K562 (cell line): ENCODE data around the gene DBNDD2. TPM values are rescaled to one million over a fixed set of nuclear protein-coding genes. Genes with fewer than 3 reads are reported as not detected.
A peak's percentile ranks its signal among the peaks of the same experiment; 100 is the strongest.

Source experiments
- ATAC-seq: fragments of 200-7000 bp; cut with Tn5 transposase; 3 replicates; pipeline ENCODE4 v1.9.1; 2020; ENCODE audit warnings: moderate library complexity
- BruUV-seq: library from RNA; stranded (reverse); fragments of 400-500 nt; replicated peaks from 2 replicates; lab custom pipeline; 2021; lab: Mats Ljungman, UMichigan
- CTCF ChIA-PET: fragments of 300-600 bp; formaldehyde crosslinking; extraction: SDS; loops from one replicate; lab custom pipeline; 2021; ENCODE audit warnings: low intra/inter-chr PET ratio; lab: Yijun Ruan, JAX
- POLR2A ChIA-PET: fragments of 300-600, 350-650 bp; sonication (Branson Sonifier 250); formaldehyde crosslinking; extraction: SDS; loops from one replicate; lab custom pipeline; 2021; ENCODE audit warnings: antibody characterized with exemption, inconsistent platforms; lab: Yijun Ruan, JAX
- DNase-seq, 4 experiments: peaks; one replicate each; pipeline versions ENCODE4 v3.0.0 to v3.0.0-alpha.2; 2011 to 2018; ENCODE audit warnings: low spot score in 3 of 4, mixed read lengths in 3 of 4; ENCODE audit errors: extremely low read depth in 1 of 4
- FAIRE-seq: peaks from 2 replicates; lab custom pipeline; 2011; peaks lifted over from hg19 to GRCh38; lab: Jason Lieb, UNC
- H2AFZ ChIP-seq: 2 replicates; pipeline ENCODE4 v1.6.0; 2011; ENCODE audit warnings: low read depth, low read length, control low read depth, inconsistent platforms
- H3K27ac ChIP-seq: fragments of 200-600 bp; 3 replicates; pipeline ENCODE4 v1.8.0; 2011; ENCODE audit warnings: low read depth, mild to moderate bottlenecking, control low read depth, inconsistent platforms, low read length, moderate library complexity, mixed read lengths; ENCODE audit errors: extremely low read depth
- H3K27me3 ChIP-seq, 2 experiments: fragments of 300-600 bp in 1 of 2; 2 replicates in 1 of 2; 3 replicates in 1 of 2; pipeline versions ENCODE4 v1.6.0 to v1.8.0; 2011; ENCODE audit warnings: inconsistent platforms in 2 of 2, low read length in 2 of 2, mild to moderate bottlenecking in 1 of 2, mixed read lengths in 1 of 2, moderate library complexity in 1 of 2; ENCODE audit not compliant: control insufficient read depth in 2 of 2, insufficient read depth in 2 of 2
- H3K36me3 ChIP-seq: fragments of 300-600 bp; 3 replicates; pipeline ENCODE4 v1.8.0; 2011; ENCODE audit warnings: mild to moderate bottlenecking, low read length, inconsistent platforms; ENCODE audit not compliant: control insufficient read depth, insufficient read depth
- H3K4me1 ChIP-seq, 2 experiments: fragments of 200-600 bp in 1 of 2; replicated peaks in 1 of 2; 2 replicates in 1 of 2; 3 replicates in 1 of 2; pipeline versions ENCODE4 v1.5.1 to v1.8.0; 2011; ENCODE audit warnings: inconsistent platforms in 2 of 2, low read length in 2 of 2, mild to moderate bottlenecking in 1 of 2, mixed read lengths in 1 of 2, moderate library complexity in 1 of 2; ENCODE audit not compliant: control insufficient read depth in 2 of 2, insufficient read depth in 2 of 2
- H3K4me2 ChIP-seq: 2 replicates; pipeline ENCODE4 v1.6.1; 2011; ENCODE audit warnings: low read length, control low read depth, inconsistent platforms, mixed read lengths; ENCODE audit not compliant: insufficient read depth
- H3K4me3 ChIP-seq: fragments of 200-600 bp; sonication (generic), shearing (Covaris generic); 2 replicates; pipeline ENCODE4 v1.5.1; 2016; ENCODE audit warnings: control low read depth, inconsistent platforms
- H3K79me2 ChIP-seq: fragments of 200-600 bp; 3 replicates; pipeline ENCODE4 v1.8.0; 2011; ENCODE audit warnings: low read length, inconsistent platforms; ENCODE audit not compliant: control insufficient read depth, insufficient read depth
- H3K9ac ChIP-seq, 2 experiments: 2 replicates each; pipeline versions ENCODE4 v1.6.0 to v1.6.1; 2011; ENCODE audit warnings: low read depth in 2 of 2, low read length in 2 of 2, control low read depth in 1 of 2, inconsistent platforms in 1 of 2, mild to moderate bottlenecking in 1 of 2, mixed read lengths in 1 of 2; ENCODE audit not compliant: insufficient read depth in 1 of 2
- H3K9me1 ChIP-seq: one replicate; pipeline ENCODE4 v1.6.0; 2011; ENCODE audit warnings: inconsistent platforms, mild to moderate bottlenecking, low read length, moderate library complexity; ENCODE audit not compliant: control insufficient read depth, insufficient read depth
- H3K9me3 ChIP-seq: replicated peaks from 2 replicates; pipeline ENCODE4 v1.5.1; 2011; ENCODE audit warnings: low read depth, low read length, inconsistent platforms; ENCODE audit not compliant: control insufficient read depth, insufficient read depth
- H4K20me1 ChIP-seq: replicated peaks from 2 replicates; pipeline ENCODE4 v1.6.1; 2011; ENCODE audit warnings: low read length, inconsistent platforms, mixed read lengths; ENCODE audit not compliant: control insufficient read depth, insufficient read depth
- BACH1 ChIP-seq: fragments of 200-800 bp; sonication (Bioruptor generic); IDR thresholded peaks from 2 replicates; pipeline ENCODE4 v1.6.1; 2016; ENCODE audit warnings: missing genetic modification characterization, missing compliant biosample characterization
- CHD4 ChIP-seq: fragments of 200-600 bp; sonication (generic); IDR thresholded peaks from 3 replicates; pipeline ENCODE4 v1.6.1; 2012; ENCODE audit warnings: low read depth, mild to moderate bottlenecking, mixed read lengths, low read length, inconsistent platforms; ENCODE audit not compliant: insufficient read depth, insufficient replicate concordance, poor library complexity, severe bottlenecking
- CXXC5 ChIP-seq: fragments of 250-450 bp; sonication (Bioruptor Pico); IDR thresholded peaks from 2 replicates; pipeline ENCODE4 v1.8.0; 2022; ENCODE audit warnings: inconsistent platforms, mild to moderate bottlenecking, moderate library complexity
- EP300 ChIP-seq: IDR thresholded peaks from 2 replicates; pipeline ENCODE4 v1.6.1; 2012; ENCODE audit warnings: low read length, improper control_type of control experiment
- FOXA1 ChIP-seq: fragments of 450-650 bp; IDR thresholded peaks from 2 replicates; pipeline ENCODE4 v1.6.1; 2016; ENCODE audit warnings: mild to moderate bottlenecking, borderline replicate concordance
- GABPB1 ChIP-seq: sonication (generic); formaldehyde crosslinking; IDR thresholded peaks from 2 replicates; pipeline ENCODE4 v1.8.0; 2022; ENCODE audit warnings: mild to moderate bottlenecking, missing genetic modification reagents
- HDAC1 ChIP-seq, 2 experiments: fragments of 450-650 bp; IDR thresholded peaks; 2 replicates each; pipeline ENCODE4 v1.6.1; 2016 to 2017; ENCODE audit warnings: inconsistent platforms in 1 of 2, mild to moderate bottlenecking in 1 of 2, moderate library complexity in 1 of 2
- MCM3 ChIP-seq: fragments of 450-650 bp; IDR thresholded peaks from 2 replicates; pipeline ENCODE4 v1.6.1; 2016
- MTA2 ChIP-seq: fragments of 450-650 bp; IDR thresholded peaks from 2 replicates; pipeline ENCODE4 v1.6.1; 2016; ENCODE audit warnings: low read depth
- NR2C1 ChIP-seq, 2 experiments: fragments of 450-650 bp; IDR thresholded peaks; 2 replicates each; pipeline ENCODE4 v1.6.1; 2017; ENCODE audit warnings: mild to moderate bottlenecking in 2 of 2, antibody characterized with exemption in 1 of 2, inconsistent platforms in 1 of 2, missing compliant biosample characterization in 1 of 2, missing genetic modification characterization in 1 of 2
- NR3C1 ChIP-seq: sonication (generic); formaldehyde crosslinking; IDR thresholded peaks from 2 replicates; pipeline ENCODE4 v1.8.1; 2022; ENCODE audit warnings: missing genetic modification reagents
- SOX6 ChIP-seq: fragments of 450-650 bp; IDR thresholded peaks from 2 replicates; pipeline ENCODE4 v1.6.1; 2014; ENCODE audit warnings: mild to moderate bottlenecking
- TRIM24 ChIP-seq, 2 experiments: fragments of 450-650 bp; IDR thresholded peaks; 2 replicates each; pipeline ENCODE4 v1.6.1; 2016
- ZFP1 ChIP-seq: fragments of 450-650 bp; formaldehyde crosslinking; IDR thresholded peaks from 2 replicates; pipeline ENCODE4 v1.4.0; 2020; ENCODE audit warnings: mild to moderate bottlenecking, mixed read lengths
- ZNF12 ChIP-seq: sonication (generic); formaldehyde crosslinking; IDR thresholded peaks from 2 replicates; pipeline ENCODE4 v1.4.0; 2020; ENCODE audit warnings: mild to moderate bottlenecking, missing genetic modification reagents
- ZNF282 ChIP-seq: sonication (generic); formaldehyde crosslinking; IDR thresholded peaks from 2 replicates; pipeline ENCODE4 v1.8.1; 2023; ENCODE audit warnings: missing genetic modification reagents
- ZNF785 ChIP-seq: fragments of 250-450 bp; sonication (Bioruptor Pico); IDR thresholded peaks from 2 replicates; pipeline ENCODE4 v1.4.0; 2020; ENCODE audit warnings: mild to moderate bottlenecking
- WGBS: fragments of 100-300 bp; shearing (Covaris generic); methylation state at CpG from one replicate; pipeline ENCODE4 v1.1.6; 2016; ENCODE audit warnings: low coverage, mixed read lengths; ENCODE audit not compliant: insufficient coverage; ENCODE audit errors: missing lambda C conversion rate; 5-methylcytosine and 5-hydroxymethylcytosine counted together
- in situ Hi-C: fragments of 300-500 bp; cut with MboI; formaldehyde crosslinking; loops from 4 replicates; pipeline ENCODE4 v1.15.0; 2018; ENCODE audit warnings: inconsistent platforms, mixed read lengths
- intact Hi-C: fragments of 100-400 bp; cut with micrococcal nuclease; formaldehyde crosslinking; loops from 2 replicates; pipeline ENCODE4 v1.14.2; 2022
- polyA plus RNA-seq, 8 experiments: library from polyadenylated mRNA; depleted of rRNA in 4 of 8; stranded (reverse) in 5 of 8; unstranded in 3 of 8; fragments of >200 nt; fragmentation: Nextera tagmentation in 2 of 8; fragmentation: Illumina TruSeq in 1 of 8; extraction: Ambion mirVana in 2 of 8; extraction: Trizol in 1 of 8; gene quantifications; 2 replicates each; pipeline versions ENCODE4 v1.2.1 to v1.2.3, GENCODE V29; 2011 to 2014; ENCODE audit warnings: inconsistent platforms in 1 of 8, missing spikeins in 1 of 8
- total RNA-seq, 7 experiments: library from RNA; depleted of rRNA in 6 of 7; stranded (reverse); fragments of >200 nt in 6 of 7; fragmentation: Illumina TruSeq in 2 of 7; extraction: Trizol in 2 of 7; gene quantifications; 2 replicates each; pipeline versions ENCODE4 v1.2.1 to v1.2.3, GENCODE V29; 2011 to 2021; ENCODE audit warnings: low replicate concordance in 1 of 7
- TF ChIP-seq, protein P1 (sequence below): fragments of 450-650 bp; IDR thresholded peaks from 2 replicates; pipeline ENCODE4 v1.6.1; 2018; ENCODE audit warnings: mild to moderate bottlenecking, low read depth; ENCODE audit not compliant: partially characterized antibody
- TF ChIP-seq, protein P2 (sequence below), 2 experiments: fragments of 450-650 bp in 1 of 2; IDR thresholded peaks; 2 replicates each; pipeline ENCODE4 v1.6.1; 2011 to 2017; ENCODE audit warnings: low read depth in 2 of 2, antibody characterized with exemption in 1 of 2, borderline replicate concordance in 1 of 2, low read length in 1 of 2, mild to moderate bottlenecking in 1 of 2, mixed read lengths in 1 of 2; ENCODE audit not compliant: control insufficient read depth in 1 of 2

DBNDD2 gene
- total and polyA plus RNA-seq, 9 of the 15 experiments (the other 6 are each of a cell fraction or from before 2014, with no cell fraction given): 12.8 to 64.0 (median 35.8) TPM

DNA sequence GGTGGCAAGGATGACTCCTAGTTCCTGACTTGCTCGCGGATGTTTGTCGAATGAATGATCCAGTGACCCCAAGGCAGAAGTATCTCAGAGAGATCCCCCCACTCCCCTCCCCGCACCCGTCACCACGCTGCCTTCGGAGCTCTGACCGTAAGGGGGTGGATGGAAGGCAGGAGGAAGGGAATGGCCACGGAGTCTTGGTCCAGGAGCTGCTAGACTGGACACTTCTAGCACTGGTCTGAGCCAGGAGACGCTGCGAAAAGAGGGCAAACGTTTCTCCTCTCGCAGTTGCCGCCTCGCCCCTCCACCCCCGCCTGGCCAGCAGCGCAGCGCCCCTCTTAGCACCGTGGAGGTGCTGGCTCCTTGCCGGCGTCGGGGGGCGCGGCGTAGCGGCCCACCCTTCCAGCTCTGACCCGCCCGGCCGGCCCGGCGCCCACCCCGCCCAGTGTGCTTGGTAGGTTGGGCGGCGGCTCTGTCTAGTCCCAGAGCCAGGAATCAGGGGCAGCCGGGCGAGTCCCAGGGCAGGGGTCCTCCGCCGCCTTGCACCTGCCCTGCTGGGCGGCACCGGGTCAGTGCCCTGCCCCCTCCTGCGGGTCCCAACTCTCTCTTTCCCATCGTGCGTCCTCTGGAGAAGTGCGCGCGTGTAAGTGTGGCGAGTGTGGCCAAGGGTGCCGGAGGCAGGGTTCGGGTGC lies 2.4 kb upstream of the DBNDD2 start:
- peaks cover 15% of the 10 kb centered on the region for H3K36me3 ChIP-seq
- no peak for FAIRE-seq
- WGBS: 23% methylated on average over 31 of the region's 49 CpGs
- ChIA-PET CTCF (no interaction called here), POLR2A (interaction anchor here (0.6 to 0.9 kb wide), 2 partner anchors 13 to 14 kb away, joined by 3 read pairs; no protein-coding TSS in a partner anchor)
- peaks cover 17% of the 10 kb centered on the region; the same call in 2 of the 3 replicates for H3K79me2 ChIP-seq
- peak; percentile 18 to 51 (median 40) for DNase-seq
- peak; percentile 53 for ATAC-seq
- peak overlapping the region; percentile 61; the same call in 1 of the 3 replicates for H3K27ac ChIP-seq
- peak overlapping the region; percentile 70 for H3K4me3 ChIP-seq
- H3K9me1 ChIP-seq: no peaks in the 10 kb centered on the region
- peaks cover 17 to 25% of the 10 kb centered on the region in 2 experiments; a peak in 4 of 5 replicates for H3K4me1 ChIP-seq
- peaks cover 4% of the 10 kb centered on the region; the same call in 1 of the 2 replicates for H3K9me3 ChIP-seq
- no peaks in the 10 kb centered on the region; a peak in 1 of 5 replicates for H3K27me3 ChIP-seq
- H3K4me2 ChIP-seq: peak overlapping the region; percentile 90
- peak overlapping the region; percentile 72 to 89; a peak in 3 of 4 replicates for H3K9ac ChIP-seq
- in situ Hi-C loops (no loop called here), intact Hi-C loops (no loop called here)
- peak overlapping the region; percentile 96 for H2AFZ ChIP-seq
- H4K20me1 ChIP-seq: no peaks in the 10 kb centered on the region
- no TSS peak for BruUV-seq
- TF ChIP-seq, protein P1, sequence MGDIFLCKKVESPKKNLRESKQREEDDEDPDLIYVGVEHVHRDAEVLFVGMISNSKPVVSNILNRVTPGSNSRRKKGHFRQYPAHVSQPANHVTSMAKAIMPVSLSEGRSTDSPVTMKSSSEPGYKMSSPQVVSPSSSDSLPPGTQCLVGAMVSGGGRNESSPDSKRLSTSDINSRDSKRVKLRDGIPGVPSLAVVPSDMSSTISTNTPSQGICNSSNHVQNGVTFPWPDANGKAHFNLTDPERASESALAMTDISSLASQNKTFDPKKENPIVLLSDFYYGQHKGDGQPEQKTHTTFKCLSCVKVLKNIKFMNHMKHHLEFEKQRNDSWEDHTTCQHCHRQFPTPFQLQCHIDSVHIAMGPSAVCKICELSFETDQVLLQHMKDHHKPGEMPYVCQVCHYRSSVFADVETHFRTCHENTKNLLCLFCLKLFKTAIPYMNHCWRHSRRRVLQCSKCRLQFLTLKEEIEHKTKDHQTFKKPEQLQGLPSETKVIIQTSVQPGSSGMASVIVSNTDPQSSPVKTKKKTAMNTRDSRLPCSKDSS: no peak
- no peak for TF ChIP-seq EP300
- no peak for TF ChIP-seq TRIM24 (IDR thresholded peaks at IDR 0.05)
- TF ChIP-seq CXXC5 (CRISPR knock-in tag): no peak
- no peak for TF ChIP-seq ZNF785 (CRISPR knock-in tag)
- TF ChIP-seq FOXA1: no peak
- no peak for TF ChIP-seq NR2C1 (IDR thresholded peaks at IDR 0.05)
- no peak for TF ChIP-seq NR2C1 (tag; IDR thresholded peaks at IDR 0.05)
- 0 out of 4 replicates have a peak, but pooled peaks of 1 of the 2 experiments have one; percentile 27 for TF ChIP-seq HDAC1 (IDR thresholded peaks at IDR 0.05)
- no peak for TF ChIP-seq ZFP1 (CRISPR knock-in tag)
- TF ChIP-seq SOX6: no peak
- TF ChIP-seq MTA2: no peak
- TF ChIP-seq CHD4: peak; percentile 38
- TF ChIP-seq ZNF282: no peak
- no peak for TF ChIP-seq ZNF12 (CRISPR knock-in tag)
- TF ChIP-seq GABPB1 (CRISPR knock-in tag): no peak
- TF ChIP-seq BACH1: no peak
- TF ChIP-seq NR3C1 (CRISPR knock-in tag): 0 out of 2 replicates have a peak, but pooled peaks have one; percentile 19
- TF ChIP-seq MCM3: no peak
- TF ChIP-seq, protein P2, sequence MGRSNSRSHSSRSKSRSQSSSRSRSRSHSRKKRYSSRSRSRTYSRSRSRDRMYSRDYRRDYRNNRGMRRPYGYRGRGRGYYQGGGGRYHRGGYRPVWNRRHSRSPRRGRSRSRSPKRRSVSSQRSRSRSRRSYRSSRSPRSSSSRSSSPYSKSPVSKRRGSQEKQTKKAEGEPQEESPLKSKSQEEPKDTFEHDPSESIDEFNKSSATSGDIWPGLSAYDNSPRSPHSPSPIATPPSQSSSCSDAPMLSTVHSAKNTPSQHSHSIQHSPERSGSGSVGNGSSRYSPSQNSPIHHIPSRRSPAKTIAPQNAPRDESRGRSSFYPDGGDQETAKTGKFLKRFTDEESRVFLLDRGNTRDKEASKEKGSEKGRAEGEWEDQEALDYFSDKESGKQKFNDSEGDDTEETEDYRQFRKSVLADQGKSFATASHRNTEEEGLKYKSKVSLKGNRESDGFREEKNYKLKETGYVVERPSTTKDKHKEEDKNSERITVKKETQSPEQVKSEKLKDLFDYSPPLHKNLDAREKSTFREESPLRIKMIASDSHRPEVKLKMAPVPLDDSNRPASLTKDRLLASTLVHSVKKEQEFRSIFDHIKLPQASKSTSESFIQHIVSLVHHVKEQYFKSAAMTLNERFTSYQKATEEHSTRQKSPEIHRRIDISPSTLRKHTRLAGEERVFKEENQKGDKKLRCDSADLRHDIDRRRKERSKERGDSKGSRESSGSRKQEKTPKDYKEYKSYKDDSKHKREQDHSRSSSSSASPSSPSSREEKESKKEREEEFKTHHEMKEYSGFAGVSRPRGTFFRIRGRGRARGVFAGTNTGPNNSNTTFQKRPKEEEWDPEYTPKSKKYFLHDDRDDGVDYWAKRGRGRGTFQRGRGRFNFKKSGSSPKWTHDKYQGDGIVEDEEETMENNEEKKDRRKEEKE (IDR thresholded peaks at IDR 0.05; ENCODE audit: borderline replicate concordance in 1 of 2, control insufficient read depth in 1 of 2, low read depth in 2 of 2, low read length in 1 of 2): no peak
